GM18498 (cell line): ENCODE data around the gene GALNT9.
"Not testable (repeated sequence)": the region's sequence is repeated elsewhere in the genome, so short reads cannot be mapped to it uniquely, and the experiment has no call there.

Experiments used
- ATAC-seq: cut with Tn5 transposase; IDR thresholded peaks from one replicate; pipeline ENCODE4 v1.9.1; 2021; ENCODE audit warnings: mild to moderate bottlenecking, moderate library complexity; ENCODE audit not compliant: unreplicated experiment

GALNT9 gene

DNA sequence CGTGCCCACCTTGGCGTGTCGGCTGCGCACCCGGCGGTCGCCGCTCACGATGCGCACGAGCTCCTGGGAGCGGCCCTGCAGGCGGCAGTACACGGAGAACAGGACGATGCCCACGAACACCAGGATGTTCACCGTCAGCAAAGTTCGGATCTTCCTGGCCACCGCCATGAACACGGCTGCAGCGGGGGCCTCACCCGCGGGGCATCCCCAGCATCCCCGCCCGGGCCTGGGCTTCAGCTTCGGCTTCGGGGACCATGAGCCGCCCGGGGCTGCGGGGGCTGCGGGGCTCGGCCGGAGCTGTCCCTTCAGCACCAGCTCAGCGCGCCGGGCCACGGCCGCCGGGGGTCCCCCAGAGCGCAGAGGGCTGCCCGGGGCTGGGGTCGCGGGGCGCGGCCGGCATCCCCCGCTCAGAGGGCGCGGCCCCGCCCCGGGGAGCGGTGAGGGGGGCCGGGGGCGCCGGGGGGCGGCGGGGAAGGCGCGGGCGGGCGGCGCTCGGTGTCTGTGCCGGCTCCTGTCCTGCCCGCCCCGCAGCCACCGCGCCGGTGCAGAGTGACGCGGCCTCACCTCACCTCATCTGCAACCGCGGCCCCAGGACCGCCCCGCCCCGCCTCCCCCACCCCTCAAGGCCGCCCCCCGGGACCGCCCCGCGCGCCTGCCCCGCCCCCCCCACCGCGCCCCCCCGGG is at the start of gene GALNT9:
Gene GALNT9, minus strand, starts transcription at position 554 of the 684 bp plus-strand sequence. Its CDS starts 386 bp downstream, at position 168.
- no peak for ATAC-seq

GRCh38 chr12:132379057-132379456 is 49.7 kb upstream of the GALNT9 start:
- ATAC-seq: not testable (repeated sequence)

DNA sequence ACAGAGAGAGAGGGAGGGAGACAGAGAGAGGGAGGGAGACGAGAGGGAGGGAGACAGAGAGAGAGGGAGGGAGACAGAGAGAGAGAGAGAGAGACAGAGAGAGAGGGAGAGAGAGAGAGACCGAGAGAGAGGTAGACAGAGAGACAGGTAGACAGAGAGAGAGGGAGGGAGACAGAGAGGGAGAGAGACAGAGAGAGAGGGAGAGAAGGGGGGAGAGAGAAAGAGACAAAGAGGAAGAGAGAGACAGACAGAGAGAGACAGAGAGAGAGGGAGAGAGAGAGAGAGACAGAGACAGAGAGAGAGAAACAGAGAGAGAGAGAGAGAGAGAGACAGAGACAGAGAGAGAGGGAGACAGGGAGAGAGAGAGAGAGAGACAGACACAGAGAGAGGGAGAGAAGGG is 47.8 kb upstream of the GALNT9 start:
- ATAC-seq: no peak

GRCh38 chr12:132376464-132376830 is 47.1 kb upstream of the GALNT9 start:
- no peak for ATAC-seq

DNA sequence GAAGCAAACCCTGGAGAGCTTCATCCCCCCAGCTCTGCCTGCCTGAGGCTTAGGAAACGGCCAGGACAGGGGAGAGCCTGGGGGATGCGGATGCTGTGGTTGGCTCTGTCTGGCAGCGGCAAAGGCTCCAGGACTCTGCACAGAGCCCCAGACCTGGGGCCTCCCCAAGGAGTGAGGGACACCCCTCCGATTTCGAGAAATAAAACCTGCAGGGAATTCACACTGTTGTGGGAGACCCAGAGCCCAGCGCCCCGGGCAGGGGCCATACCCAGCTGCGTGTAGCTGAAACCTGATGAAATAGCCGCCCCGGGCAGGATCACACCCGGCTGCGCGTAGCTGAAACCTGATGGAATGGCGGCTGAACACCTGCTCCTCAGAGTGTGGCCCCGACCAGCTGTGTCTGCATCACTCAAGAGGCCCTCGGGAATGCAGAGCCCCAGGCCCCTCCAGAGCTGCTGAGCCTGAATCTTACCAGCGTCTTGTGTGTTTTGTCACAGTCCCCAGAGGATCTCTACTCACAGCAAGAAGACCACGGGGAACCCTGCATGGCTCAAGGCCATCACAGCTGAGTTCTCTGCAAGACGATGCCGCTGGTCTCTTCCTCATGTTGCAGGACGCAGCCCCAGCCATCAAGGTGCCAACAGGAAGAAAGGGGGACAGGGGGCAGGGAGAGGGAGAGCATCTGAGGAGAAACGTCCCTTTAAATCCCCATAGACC is 46.5 kb upstream of the GALNT9 start:
- no peak for ATAC-seq

- ATAC-seq: no peak
Measured at GRCh38 chr12:132374612-132375445, 45.4 kb upstream of the GALNT9 start.

DNA sequence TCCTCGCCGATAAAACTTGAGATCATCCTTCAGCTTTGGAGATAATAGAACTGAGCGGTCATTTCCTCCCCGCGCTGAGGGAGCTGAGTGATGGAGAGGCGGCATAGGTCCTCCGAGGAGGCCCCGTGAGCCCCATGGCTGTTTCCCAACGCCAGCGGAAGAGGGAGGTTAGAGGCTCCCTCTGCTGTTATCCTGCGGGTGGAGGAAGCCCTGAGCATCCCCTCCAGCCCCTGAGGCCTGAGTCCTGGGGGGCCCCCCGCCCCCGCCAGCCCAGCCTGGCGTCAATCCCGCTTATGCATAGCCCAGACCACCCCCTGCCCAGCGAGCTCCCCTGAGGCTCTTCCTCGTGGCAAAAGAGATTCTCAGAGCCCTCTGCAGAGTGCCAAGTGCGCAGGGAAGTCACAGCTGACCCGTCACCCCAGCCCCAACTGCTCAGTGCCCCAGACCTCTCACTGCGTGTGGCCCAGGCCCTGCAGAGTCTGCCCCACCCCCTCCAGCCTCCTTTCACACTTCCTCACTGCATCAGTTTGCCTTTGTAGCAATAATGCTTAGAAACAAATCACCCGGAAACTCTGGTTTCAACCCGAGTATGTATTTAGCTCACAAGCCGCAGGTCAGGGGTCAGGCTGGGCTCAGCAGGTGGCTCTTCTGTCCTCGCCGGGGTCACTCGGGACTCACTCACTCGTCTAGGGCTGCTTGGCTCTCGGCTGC is 44.7 kb upstream of the GALNT9 start:
- ATAC-seq: no peak

- ATAC-seq: no peak
Measured at GRCh38 chr12:132367852-132368251, 38.5 kb upstream of the GALNT9 start.

- ATAC-seq: no peak
Measured at GRCh38 chr12:132367071-132367851, 37.9 kb upstream of the GALNT9 start.

DNA sequence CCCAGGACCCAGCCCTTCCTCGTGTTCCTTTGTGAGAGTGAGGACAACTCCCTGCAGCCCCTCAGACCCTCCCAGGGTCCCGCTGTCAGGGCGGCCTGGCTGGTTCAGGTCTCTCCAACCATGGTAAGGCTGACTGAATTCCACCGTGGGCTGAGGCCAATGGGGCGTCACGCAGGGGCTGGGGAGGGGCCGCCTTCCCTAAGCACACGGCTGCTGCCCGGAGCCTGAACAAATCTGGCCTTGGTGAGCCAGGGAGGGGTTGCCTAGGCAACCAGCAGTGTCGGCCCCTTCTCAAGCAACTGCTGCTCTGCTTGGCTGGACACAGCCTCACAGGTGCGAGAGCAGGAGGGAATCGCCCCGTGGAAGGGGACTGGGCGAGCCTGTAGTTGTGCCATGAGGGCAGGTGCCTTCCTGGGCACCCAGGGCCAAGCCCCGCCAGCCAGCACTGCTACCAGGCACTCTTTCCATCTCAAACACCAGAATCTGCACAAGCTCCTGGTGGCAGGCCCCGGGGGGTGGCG is 37.0 kb upstream of the GALNT9 start:
- ATAC-seq: no peak

DNA sequence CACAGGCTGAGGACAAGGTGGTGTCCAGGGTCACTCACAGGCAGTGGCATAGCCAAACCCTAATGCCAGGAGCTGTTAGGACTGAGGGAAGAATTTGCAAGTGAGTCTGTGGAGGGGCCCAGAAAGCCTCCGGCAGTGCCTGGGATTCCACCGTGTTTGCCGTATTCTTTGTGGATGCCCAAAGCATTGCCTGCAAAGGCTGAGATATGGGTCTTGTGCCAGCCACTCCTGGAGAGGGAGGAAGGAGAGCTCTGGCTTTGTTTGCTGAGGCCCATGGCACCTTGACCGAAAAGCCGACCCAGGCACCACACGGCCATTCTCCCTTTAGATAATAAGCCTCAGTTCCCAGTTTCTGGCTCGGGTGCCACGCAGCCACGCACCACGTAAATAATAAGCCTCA is 35.8 kb upstream of the GALNT9 start:
- ATAC-seq: no peak

GRCh38 chr12:132364348-132364902 is 35.0 kb upstream of the GALNT9 start:
- ATAC-seq: no peak

DNA sequence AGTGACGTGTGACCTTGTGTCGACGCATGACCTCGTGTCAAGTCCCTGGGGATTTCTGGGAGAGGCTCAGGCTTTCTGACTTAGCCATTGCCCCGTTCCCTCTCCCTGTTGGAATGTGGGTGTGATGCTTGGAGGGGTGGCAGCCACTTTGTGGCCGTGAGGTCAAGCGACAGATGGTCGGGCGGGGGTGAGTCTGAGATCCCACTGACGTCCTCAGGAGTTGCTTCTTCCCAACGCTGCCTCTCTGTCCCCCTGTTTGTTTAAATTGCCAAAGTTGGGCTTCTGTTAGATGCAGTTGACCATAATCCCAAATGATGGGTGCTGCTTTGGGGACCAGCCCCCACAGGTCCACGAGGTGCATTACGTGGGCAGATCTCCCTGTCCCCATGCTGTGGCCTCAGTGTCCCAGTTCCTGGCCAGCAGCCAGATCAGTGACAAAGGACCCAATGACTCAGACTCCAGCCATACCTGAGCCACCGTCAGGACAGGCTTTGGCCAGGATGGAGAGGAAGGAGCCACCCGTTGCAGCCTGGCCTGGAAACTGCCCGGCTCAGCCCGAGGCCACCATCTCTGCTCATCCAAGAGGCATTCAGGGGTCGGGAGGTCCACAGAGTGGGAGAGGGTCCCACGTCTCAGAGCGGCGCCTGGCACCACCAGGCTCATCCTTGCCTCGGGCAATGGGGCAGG is 34.4 kb upstream of the GALNT9 start:
- no peak for ATAC-seq

- ATAC-seq: no peak
Measured at GRCh38 chr12:132362996-132363660, 33.7 kb upstream of the GALNT9 start.

DNA sequence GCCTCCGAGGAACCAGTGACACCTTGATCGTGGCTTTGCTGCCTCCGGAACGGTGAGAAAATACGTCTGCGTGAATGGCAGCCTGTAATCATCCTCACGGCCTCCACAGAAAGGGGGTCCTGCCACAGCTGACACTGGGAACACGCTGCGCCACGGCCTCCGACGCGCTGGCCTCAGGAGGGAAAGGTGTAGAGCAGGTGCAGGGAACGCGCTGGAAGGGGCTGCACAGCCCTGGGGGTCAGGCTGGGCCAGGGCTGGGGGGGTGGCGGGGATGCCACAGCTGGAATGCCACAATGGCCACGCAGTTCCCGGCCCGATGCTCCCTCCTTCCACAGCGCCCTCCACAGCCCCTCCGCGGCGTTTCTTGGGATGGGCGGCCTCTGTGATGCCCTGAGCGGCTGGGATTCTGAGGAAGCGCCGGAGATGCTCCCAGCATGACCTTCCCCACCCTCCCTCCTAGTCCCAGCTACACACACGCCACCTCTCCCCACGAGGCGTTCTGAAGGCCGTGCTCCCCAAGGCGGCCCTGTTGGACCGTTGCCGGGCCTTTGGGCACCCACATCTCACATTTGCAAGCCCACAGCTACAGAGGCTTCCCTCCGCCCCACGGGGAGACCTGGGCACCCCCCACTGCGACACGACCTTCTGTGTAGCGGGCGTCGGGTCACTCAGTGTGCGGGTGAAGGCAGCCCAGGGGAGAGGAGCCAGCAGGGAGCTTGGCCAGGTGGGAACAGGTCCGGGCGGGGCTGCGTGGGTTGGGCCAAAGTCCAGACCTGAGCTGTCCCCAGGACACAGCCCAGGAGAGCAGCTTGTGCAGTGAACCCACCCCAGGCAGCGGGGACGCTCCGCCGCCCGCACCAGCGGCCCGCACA is 31.8 kb upstream of the GALNT9 start:
- no peak for ATAC-seq

- no peak for ATAC-seq
Measured at GRCh38 chr12:132360410-132360809, 31.0 kb upstream of the GALNT9 start.

GRCh38 chr12:132359971-132360370 is 30.6 kb upstream of the GALNT9 start:
- no peak for ATAC-seq

- ATAC-seq: no peak
Measured at GRCh38 chr12:132359551-132359950, 30.2 kb upstream of the GALNT9 start.
